ENCODE measurements around the gene CIDEB.

The CIDEB gene

DNA sequence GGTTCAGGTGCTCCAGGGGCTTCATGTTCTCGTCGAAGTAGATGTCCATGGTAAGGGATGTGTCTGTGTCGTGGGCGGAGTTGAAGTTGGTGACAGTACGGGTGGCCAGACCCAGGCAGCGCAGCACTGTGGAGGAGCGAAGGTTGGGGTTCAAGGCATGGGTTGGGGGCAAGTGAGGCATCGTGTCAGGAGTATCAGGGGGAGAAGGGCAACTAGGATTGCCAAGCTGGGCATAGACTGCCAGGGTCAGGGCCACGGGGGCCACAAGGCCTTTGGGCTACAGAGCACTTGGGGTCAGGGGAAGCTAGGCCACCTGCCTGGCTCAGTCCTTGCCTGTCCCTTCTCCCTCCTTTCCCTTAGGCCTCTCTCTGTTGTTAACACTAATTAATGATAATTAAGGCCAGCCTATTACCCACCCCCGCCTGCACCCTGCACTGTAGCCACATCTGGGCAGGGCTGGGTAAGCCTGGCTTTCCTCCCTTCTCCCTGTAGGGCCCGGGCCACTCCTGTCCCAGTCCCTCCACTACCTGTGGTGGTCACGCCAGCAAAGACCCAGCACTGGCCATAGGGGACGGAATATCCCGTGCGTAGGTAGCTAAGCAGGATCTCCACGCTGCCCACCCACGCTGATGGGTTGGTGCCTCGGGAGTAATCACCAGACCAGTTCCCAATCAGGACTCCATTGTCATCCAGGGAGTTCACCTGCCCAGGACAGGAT lies 49.1 kb downstream of the CIDEB start:
- ChIA-PET CTCF (interaction anchor here (0.9 to 16.0 kb wide), 6 partner anchors 11 to 49 kb away, joined by 3 to 155 read pairs (median 6); partner anchors contain the start of genes CIDEB, MDP1, RABGGTA and TINF2), POLR2A (interaction anchor here (1.2 kb wide), 1 partner anchor 17 kb away, joined by 6 read pairs; the partner anchor contains the start of gene TINF2)
- TF ChIP-seq, protein P1, sequence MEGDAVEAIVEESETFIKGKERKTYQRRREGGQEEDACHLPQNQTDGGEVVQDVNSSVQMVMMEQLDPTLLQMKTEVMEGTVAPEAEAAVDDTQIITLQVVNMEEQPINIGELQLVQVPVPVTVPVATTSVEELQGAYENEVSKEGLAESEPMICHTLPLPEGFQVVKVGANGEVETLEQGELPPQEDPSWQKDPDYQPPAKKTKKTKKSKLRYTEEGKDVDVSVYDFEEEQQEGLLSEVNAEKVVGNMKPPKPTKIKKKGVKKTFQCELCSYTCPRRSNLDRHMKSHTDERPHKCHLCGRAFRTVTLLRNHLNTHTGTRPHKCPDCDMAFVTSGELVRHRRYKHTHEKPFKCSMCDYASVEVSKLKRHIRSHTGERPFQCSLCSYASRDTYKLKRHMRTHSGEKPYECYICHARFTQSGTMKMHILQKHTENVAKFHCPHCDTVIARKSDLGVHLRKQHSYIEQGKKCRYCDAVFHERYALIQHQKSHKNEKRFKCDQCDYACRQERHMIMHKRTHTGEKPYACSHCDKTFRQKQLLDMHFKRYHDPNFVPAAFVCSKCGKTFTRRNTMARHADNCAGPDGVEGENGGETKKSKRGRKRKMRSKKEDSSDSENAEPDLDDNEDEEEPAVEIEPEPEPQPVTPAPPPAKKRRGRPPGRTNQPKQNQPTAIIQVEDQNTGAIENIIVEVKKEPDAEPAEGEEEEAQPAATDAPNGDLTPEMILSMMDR (IDR thresholded peaks at IDR 0.05; ENCODE audit: insufficient read depth, low read length, missing control alignments) = no peak
- no peak for DNase-seq (ENCODE audit: low read depth, low spot score)
- H3K4me3 ChIP-seq (ENCODE audit: low read depth, low read length) = no peak overlapping the region

DNA sequence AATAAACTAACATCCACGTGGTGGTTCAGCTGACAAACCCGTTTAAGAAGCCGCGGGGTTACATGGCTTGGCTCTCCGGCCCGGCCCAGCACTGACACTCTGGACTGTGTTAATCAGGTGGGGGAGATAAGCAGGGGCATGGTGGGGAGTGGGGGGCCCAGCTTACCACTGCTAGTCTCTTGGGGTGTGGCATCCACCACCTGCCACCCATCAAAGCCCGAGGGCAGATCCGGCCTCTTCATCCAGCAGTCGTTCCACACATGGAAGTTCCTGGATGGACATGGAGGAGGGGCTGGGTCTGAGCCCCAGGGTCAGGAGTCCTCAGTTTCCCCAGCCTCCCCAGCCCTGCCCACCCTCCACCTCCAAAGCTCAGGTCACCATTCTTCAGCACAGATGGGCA lies 49.7 kb downstream of the CIDEB start:
- TF ChIP-seq, protein P1 (IDR thresholded peaks at IDR 0.05; ENCODE audit: insufficient read depth, low read length, missing control alignments) = no peak
- ChIA-PET CTCF (interaction anchor here (0.6 to 16.0 kb wide), 9 partner anchors 12 to 90 kb away, joined by 3 to 155 read pairs (median 3); partner anchors contain the start of genes CIDEB, DHRS1, MDP1 and NOP9), POLR2A (no interaction called here)
- no peak overlapping the region for H3K4me3 ChIP-seq (ENCODE audit: low read depth, low read length)
- DNase-seq (ENCODE audit: low read depth, low spot score) = no peak

DNA sequence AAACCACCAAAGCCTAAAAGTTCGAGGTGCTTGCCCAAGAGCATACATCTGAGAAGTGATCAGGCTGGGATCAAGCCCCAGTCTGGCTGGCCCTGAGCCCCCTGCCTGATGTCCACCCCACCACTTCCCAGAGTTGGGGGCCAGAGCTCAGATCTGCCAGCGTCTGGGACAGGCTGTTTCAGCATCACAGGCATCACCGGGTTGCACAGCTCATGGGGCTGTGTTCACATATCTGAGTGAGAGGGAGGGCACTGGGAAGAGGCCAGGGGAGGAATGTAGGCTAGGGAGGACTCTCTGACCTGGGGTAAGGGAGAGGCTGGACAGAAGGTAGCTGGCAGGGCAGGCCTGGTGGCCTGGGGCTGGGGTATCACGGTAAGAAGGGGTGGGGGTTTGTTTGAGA lies 50.8 kb downstream of the CIDEB start:
- POLR2A ChIA-PET = interaction anchor here (1.5 kb wide), 1 partner anchor 14 kb away, joined by 6 read pairs; the partner anchor contains the start of gene TINF2
- CTCF ChIA-PET = interaction anchor here (1.3 to 16.0 kb wide), 6 partner anchors 13 to 65 kb away, joined by 3 to 155 read pairs (median 33); partner anchors contain the start of genes CIDEB, DHRS1, NOP9 and RABGGTA
- TF ChIP-seq, protein P1 (IDR thresholded peaks at IDR 0.05; ENCODE audit: insufficient read depth, low read length, missing control alignments) = no peak
- no peak overlapping the region for H3K4me3 ChIP-seq (ENCODE audit: low read depth, low read length)
- no peak for DNase-seq (ENCODE audit: low read depth, low spot score)

DNA sequence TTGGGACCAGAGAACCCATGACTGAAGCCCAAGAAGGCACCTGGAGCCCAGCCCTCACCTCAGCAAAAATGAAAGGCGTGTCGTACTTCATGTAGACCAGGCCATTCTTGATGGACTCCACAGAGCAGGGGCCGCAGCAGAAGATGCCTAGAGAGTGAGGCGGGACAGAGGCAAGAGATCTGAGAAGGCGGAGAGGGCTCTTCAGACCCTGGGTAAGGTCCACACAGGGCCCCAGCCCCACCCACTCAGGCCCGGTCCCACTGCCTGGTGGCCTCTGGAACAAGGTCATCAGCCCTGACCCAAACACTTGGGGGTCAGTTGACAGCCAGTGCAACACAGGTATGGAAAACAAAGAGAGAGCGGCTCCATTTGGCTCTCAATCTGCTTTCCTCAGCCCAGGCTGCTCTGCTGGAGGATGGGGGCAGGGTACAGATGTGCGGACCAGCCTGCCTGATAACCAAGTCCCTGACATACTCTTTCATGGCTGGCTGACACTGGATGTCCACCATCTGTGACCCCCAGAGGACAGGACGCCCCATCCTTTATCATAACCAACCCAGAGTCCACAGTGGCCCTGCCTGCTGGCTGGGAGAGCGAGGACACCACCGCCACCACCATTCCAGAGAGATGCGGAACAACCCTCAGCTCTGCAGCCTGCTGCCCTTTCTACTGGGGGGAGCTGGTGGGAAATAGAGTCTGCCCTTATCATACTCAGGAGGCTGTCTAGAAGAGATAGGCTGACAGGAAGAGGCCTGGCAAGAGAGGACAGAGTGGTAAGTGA lies 51.7 kb downstream of the CIDEB start:
- ChIA-PET POLR2A (interaction anchor here (1.5 kb wide), 1 partner anchor 13 kb away, joined by 6 read pairs; the partner anchor contains the start of gene TINF2), CTCF (interaction anchor here (1.8 to 16.0 kb wide), 4 partner anchors 12 to 52 kb away, joined by 9 to 155 read pairs (median 64); partner anchors contain the start of genes CIDEB, DHRS1, NOP9 and RABGGTA)
- DNase-seq (ENCODE audit: low read depth, low spot score) = no peak
- H3K4me3 ChIP-seq (ENCODE audit: low read depth, low read length) = no peak overlapping the region
- TF ChIP-seq, protein P1 (IDR thresholded peaks at IDR 0.05; ENCODE audit: insufficient read depth, low read length, missing control alignments) = no peak

DNA sequence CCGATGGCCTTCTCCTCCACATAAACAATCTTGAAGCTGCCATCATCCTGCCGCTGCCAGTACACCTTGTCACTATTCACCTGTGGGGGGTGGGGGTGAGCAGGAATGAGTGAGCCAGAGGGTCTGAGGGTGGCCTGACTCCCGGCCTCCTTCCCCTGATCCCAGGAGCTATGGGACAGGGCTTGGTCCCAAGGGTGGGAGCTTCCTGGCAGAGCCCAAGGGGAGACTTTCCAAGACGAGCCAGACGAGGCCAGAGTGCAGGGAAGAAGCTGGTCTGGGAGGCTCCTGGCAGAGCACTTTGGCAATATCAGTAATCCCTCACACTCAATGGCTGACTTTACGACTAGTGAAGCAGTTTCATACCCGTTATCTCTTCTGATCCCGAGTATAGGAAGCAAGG lies 52.3 kb downstream of the CIDEB start:
- no peak overlapping the region for H3K4me3 ChIP-seq (ENCODE audit: low read depth, low read length)
- TF ChIP-seq, protein P1 (IDR thresholded peaks at IDR 0.05; ENCODE audit: insufficient read depth, low read length, missing control alignments) = no peak
- CTCF ChIA-PET = interaction anchor here (1.1 to 16.0 kb wide), 4 partner anchors 11 to 52 kb away, joined by 3 to 155 read pairs (median 40); partner anchors contain the start of genes CIDEB, DHRS1, NOP9 and TINF2
- POLR2A ChIA-PET = no interaction called here
- no peak for DNase-seq (ENCODE audit: low read depth, low spot score)

Data from AG04449 (cell line).